ENCODE data around the gene OSBPL3. TPM values are rescaled to one million over a fixed set of nuclear protein-coding genes. Genes with fewer than 3 reads are reported as not detected.

The OSBPL3 gene
- total and polyA plus RNA-seq, 4 donors = 0.28 to 3.0 (median 1.1) TPM

- no peak for TF ChIP-seq REST (IDR thresholded peaks at IDR 0.05)
- TF ChIP-seq GABPA (IDR thresholded peaks at IDR 0.05 in 1 of 2, conservative IDR thresholded peaks at IDR 0.05 in 1 of 2) = no peak
- no peak for TF ChIP-seq EGR1 (IDR thresholded peaks at IDR 0.05; ENCODE audit: low read depth in 2 of 2)
- no peak for TF ChIP-seq JUND (IDR thresholded peaks at IDR 0.05)
- no peak for TF ChIP-seq FOXA2 (IDR thresholded peaks at IDR 0.05)
- TF ChIP-seq HNF4G (IDR thresholded peaks at IDR 0.05) = no peak
- no peak for TF ChIP-seq MAX (IDR thresholded peaks at IDR 0.05)
Measured at GRCh38 chr7:24942226-24942625, 37.8 kb downstream of the OSBPL3 start (continued).

- Histone ChIP-seq H3K9me3 (ENCODE audit: control insufficient read depth in 4 of 4, low read length in 3 of 4) (no peaks in the 10 kb centered on the region), H3K9ac (ENCODE audit: low read depth in 1 of 2, low read length in 2 of 2) (no peak overlapping the region), H3K4me1 (ENCODE audit: control insufficient read depth in 4 of 4, insufficient read depth in 4 of 4, low read length in 3 of 4) (no peaks in the 10 kb centered on the region), H3K36me3 (ENCODE audit: control insufficient read depth in 4 of 4, insufficient read depth in 3 of 4, low read depth in 1 of 4, low read length in 3 of 4) (no peaks in the 10 kb centered on the region), H3K27me3 (ENCODE audit: control insufficient read depth in 4 of 4, insufficient read depth in 4 of 4, low read length in 3 of 4) (no peaks in the 10 kb centered on the region), H3K4me3 (ENCODE audit: low read depth in 1 of 3, low read length in 3 of 3) (no peak overlapping the region), H3K27ac (ENCODE audit: low read depth in 1 of 2, low read length in 2 of 2) (no peak overlapping the region)
- DNase-seq (ENCODE audit: low spot score) = no peak
- TF ChIP-seq YY1 (IDR thresholded peaks at IDR 0.05) = no peak
- 84% methylated on average over 1 of the region's 1 CpG for WGBS
Measured at GRCh38 chr7:24939416-24939815, 40.6 kb downstream of the OSBPL3 start.

- WGBS = 83% methylated on average over 3 of the region's 3 CpGs
- no peaks in the 10 kb centered on the region for H3K27me3 ChIP-seq (ENCODE audit: control insufficient read depth in 4 of 4, insufficient read depth in 4 of 4, low read length in 3 of 4)
- H3K4me3 ChIP-seq (ENCODE audit: low read depth in 1 of 3, low read length in 3 of 3) = no peak overlapping the region
- H3K9me3 ChIP-seq (ENCODE audit: control insufficient read depth in 4 of 4, low read length in 3 of 4) = no peaks in the 10 kb centered on the region
- H3K36me3 ChIP-seq (ENCODE audit: control insufficient read depth in 4 of 4, insufficient read depth in 3 of 4, low read depth in 1 of 4, low read length in 3 of 4) = no peaks in the 10 kb centered on the region
- TF ChIP-seq JUND (IDR thresholded peaks at IDR 0.05) (no peak), HNF4A (conservative IDR thresholded peaks at IDR 0.05) (no peak), ATF3 (IDR thresholded peaks at IDR 0.05) (no peak), HNF4G (IDR thresholded peaks at IDR 0.05) (no peak), EGR1 (IDR thresholded peaks at IDR 0.05; ENCODE audit: low read depth in 2 of 2) (no peak), RXRA (IDR thresholded peaks at IDR 0.05) (no peak), MAX (IDR thresholded peaks at IDR 0.05) (no peak), CTCF (IDR thresholded peaks at IDR 0.05; ENCODE audit: low read depth, low read length, missing input control) (no peak), ZBTB33 (IDR thresholded peaks at IDR 0.05) (no peak), RAD21 (IDR thresholded peaks at IDR 0.05) (no peak), REST (IDR thresholded peaks at IDR 0.05) (no peak), FOXA1 (IDR thresholded peaks at IDR 0.05) (no peak), TAF1 (conservative IDR thresholded peaks at IDR 0.05) (no peak), YY1 (IDR thresholded peaks at IDR 0.05) (no peak), FOXA2 (IDR thresholded peaks at IDR 0.05) (no peak), GABPA (IDR thresholded peaks at IDR 0.05 in 1 of 2, conservative IDR thresholded peaks at IDR 0.05 in 1 of 2) (no peak), NR2F2 (IDR thresholded peaks at IDR 0.05) (no peak), SP1 (IDR thresholded peaks at IDR 0.05) (no peak)
- H3K9ac ChIP-seq (ENCODE audit: low read depth in 1 of 2, low read length in 2 of 2) = no peak overlapping the region
- DNase-seq (ENCODE audit: low spot score) = no peak
- H3K27ac ChIP-seq (ENCODE audit: low read depth in 1 of 2, low read length in 2 of 2) = no peak overlapping the region
- no peaks in the 10 kb centered on the region for H3K4me1 ChIP-seq (ENCODE audit: control insufficient read depth in 4 of 4, insufficient read depth in 4 of 4, low read length in 3 of 4)
Measured at GRCh38 chr7:24936121-24936824, 43.7 kb downstream of the OSBPL3 start.

Data from liver (tissue), 9 donors.